SK-N-SH treated with all-trans-retinoic acid at 6 μM for 48 hours (cell line): Measurements from ENCODE around the gene SMCO4.
"Not testable (repeated sequence)": the region's sequence is repeated elsewhere in the genome, so short reads cannot be mapped to it uniquely, and the experiment has no call there.

ENCODE experiments used
- ATAC-seq: fragments of 200-7000 bp; cut with Tn5 transposase; 3 replicates; pipeline ENCODE4 v1.9.1; 2020; ENCODE audit warnings: mild to moderate bottlenecking, moderate library complexity
- ARNTL ChIP-seq: fragments of 450-650 bp; formaldehyde crosslinking; IDR thresholded peaks from 2 replicates; pipeline ENCODE4 v1.5.0; 2020; ENCODE audit warnings: low read depth, mild to moderate bottlenecking, moderate library complexity, borderline replicate concordance
- BACH2 ChIP-seq: fragments of 250-450 bp; sonication (Bioruptor Pico); IDR thresholded peaks from 2 replicates; pipeline ENCODE4 v1.9.0; 2021; ENCODE audit warnings: mild to moderate bottlenecking, borderline replicate concordance
- CSDC2 ChIP-seq: fragments of 250-450 bp; sonication (Bioruptor Pico); IDR thresholded peaks from 2 replicates; pipeline ENCODE4 v1.5.0; 2020; ENCODE audit warnings: mild to moderate bottlenecking, moderate library complexity
- ESRRG ChIP-seq: fragments of 250-450 bp; sonication (Bioruptor Pico); IDR thresholded peaks from 2 replicates; pipeline ENCODE4 v1.6.1; 2021; ENCODE audit warnings: mild to moderate bottlenecking
- GLIS3 ChIP-seq: fragments of 250-450 bp; sonication (Bioruptor Pico); IDR thresholded peaks from 2 replicates; pipeline ENCODE4 v1.5.0; 2020; ENCODE audit warnings: mild to moderate bottlenecking, moderate library complexity
- ISL1 ChIP-seq: fragments of 250-450 bp; sonication (Bioruptor Pico); IDR thresholded peaks from 2 replicates; pipeline ENCODE4 v2.1.2; 2022; ENCODE audit warnings: mild to moderate bottlenecking, moderate library complexity
- OSR1 ChIP-seq: fragments of 250-450 bp; sonication (Bioruptor Pico); IDR thresholded peaks from 2 replicates; pipeline ENCODE4 v1.8.0; 2022; ENCODE audit warnings: moderate library complexity, mild to moderate bottlenecking, inconsistent platforms
- PPARA ChIP-seq: fragments of 250-450 bp; sonication (Bioruptor Pico); IDR thresholded peaks from 2 replicates; pipeline ENCODE4 v1.5.0; 2020; ENCODE audit warnings: mild to moderate bottlenecking, borderline replicate concordance
- RARB ChIP-seq: fragments of 250-450 bp; sonication (Bioruptor Pico); IDR thresholded peaks from 2 replicates; pipeline ENCODE4 v1.8.0; 2021; ENCODE audit warnings: mild to moderate bottlenecking, moderate library complexity
- SNAI2 ChIP-seq: fragments of 250-450 bp; sonication (Bioruptor Pico); IDR thresholded peaks from 2 replicates; pipeline ENCODE4 v1.5.0; 2020; ENCODE audit warnings: mild to moderate bottlenecking, moderate library complexity
- TCF4 ChIP-seq: fragments of 250-450 bp; sonication (Bioruptor Pico); IDR thresholded peaks from 2 replicates; pipeline ENCODE4 v1.8.0; 2021; ENCODE audit warnings: mild to moderate bottlenecking, moderate library complexity, borderline replicate concordance
- ZC3H10 ChIP-seq: fragments of 250-450 bp; sonication (Bioruptor Pico); IDR thresholded peaks from 2 replicates; pipeline ENCODE4 v1.5.1; 2021; ENCODE audit warnings: mild to moderate bottlenecking, moderate library complexity
- ZFP3 ChIP-seq: fragments of 250-450 bp; sonication (Bioruptor Pico); IDR thresholded peaks from 2 replicates; pipeline ENCODE4 v1.5.0; 2020; ENCODE audit warnings: mild to moderate bottlenecking, moderate library complexity
- ZFP30 ChIP-seq: fragments of 450-650 bp; formaldehyde crosslinking; IDR thresholded peaks from 2 replicates; pipeline ENCODE4 v1.5.0; 2022; ENCODE audit warnings: mild to moderate bottlenecking, moderate library complexity
- ZNF565 ChIP-seq: fragments of 450-650 bp; formaldehyde crosslinking; conservative IDR thresholded peaks from 2 replicates; pipeline ENCODE4 v1.5.0; 2020; ENCODE audit warnings: low read depth, mild to moderate bottlenecking, moderate library complexity
- ZNF70 ChIP-seq: fragments of 450-650 bp; formaldehyde crosslinking; IDR thresholded peaks from 2 replicates; pipeline ENCODE4 v1.5.0; 2020; ENCODE audit warnings: mild to moderate bottlenecking, moderate library complexity
- ZNF8 ChIP-seq: fragments of 450-650 bp; formaldehyde crosslinking; IDR thresholded peaks from 2 replicates; pipeline ENCODE4 v1.5.0; 2020; ENCODE audit warnings: mild to moderate bottlenecking, moderate library complexity
- TF ChIP-seq, protein P1 (sequence below): fragments of 250-450 bp; sonication (Bioruptor Pico); IDR thresholded peaks from 2 replicates; pipeline ENCODE4 v1.5.1; 2020; ENCODE audit warnings: low read depth, mild to moderate bottlenecking, moderate library complexity
- TF ChIP-seq, protein P2 (sequence below): fragments of 250-450 bp; sonication (Bioruptor Pico); IDR thresholded peaks from 2 replicates; pipeline ENCODE4 v1.8.0; 2020; ENCODE audit warnings: mild to moderate bottlenecking, moderate library complexity, borderline replicate concordance
- TF ChIP-seq, protein P3 (sequence below): fragments of 250-450 bp; sonication (Bioruptor Pico); IDR thresholded peaks from 2 replicates; pipeline ENCODE4 v1.8.0; 2021; ENCODE audit warnings: low read depth, mild to moderate bottlenecking, moderate library complexity, borderline replicate concordance
- TF ChIP-seq, protein P4 (sequence below): fragments of 250-450 bp; sonication (Bioruptor Pico); IDR thresholded peaks from 2 replicates; pipeline ENCODE4 v1.5.0; 2020; ENCODE audit warnings: mild to moderate bottlenecking, moderate library complexity
- TF ChIP-seq, protein P5 (sequence below): fragments of 250-450 bp; sonication (Bioruptor Pico); IDR thresholded peaks from 2 replicates; pipeline ENCODE4 v1.5.1; 2021; ENCODE audit warnings: mild to moderate bottlenecking, moderate library complexity

Gene SMCO4

DNA sequence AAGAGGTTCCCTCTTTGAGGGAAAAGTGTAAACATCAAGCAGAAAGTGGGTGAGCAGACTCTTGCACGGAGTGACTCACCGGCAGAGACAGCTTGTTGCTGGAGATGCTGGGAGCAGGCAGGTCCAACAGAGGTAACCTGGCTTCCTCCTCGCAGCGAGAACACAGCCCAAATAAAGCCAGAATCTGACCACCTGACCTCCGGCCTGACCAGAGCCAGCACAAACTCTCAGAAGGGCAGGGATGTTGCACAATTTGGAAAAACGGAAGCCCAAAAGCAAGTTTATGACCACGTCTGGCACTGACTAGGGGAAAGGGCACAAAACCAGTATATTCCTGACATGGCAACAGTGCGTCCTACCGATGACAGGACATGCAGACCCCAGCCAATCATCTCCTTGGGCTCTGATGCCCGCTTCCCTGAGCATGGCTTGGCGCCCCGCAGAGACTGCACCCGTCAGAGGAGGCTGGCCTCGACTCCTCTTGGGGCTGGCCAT is 5.4 kb downstream of the SMCO4 start:
- TF ChIP-seq ZNF8 (CRISPR knock-in tag), result no peak
- no peak for TF ChIP-seq ZNF565 (CRISPR knock-in tag)
- no peak for TF ChIP-seq PPARA (CRISPR knock-in tag)
- TF ChIP-seq SNAI2 (CRISPR knock-in tag), result no peak
- TF ChIP-seq ZFP30 (CRISPR knock-in tag), result no peak
- TF ChIP-seq OSR1 (CRISPR knock-in tag), result no peak
- no peak for ATAC-seq

DNA sequence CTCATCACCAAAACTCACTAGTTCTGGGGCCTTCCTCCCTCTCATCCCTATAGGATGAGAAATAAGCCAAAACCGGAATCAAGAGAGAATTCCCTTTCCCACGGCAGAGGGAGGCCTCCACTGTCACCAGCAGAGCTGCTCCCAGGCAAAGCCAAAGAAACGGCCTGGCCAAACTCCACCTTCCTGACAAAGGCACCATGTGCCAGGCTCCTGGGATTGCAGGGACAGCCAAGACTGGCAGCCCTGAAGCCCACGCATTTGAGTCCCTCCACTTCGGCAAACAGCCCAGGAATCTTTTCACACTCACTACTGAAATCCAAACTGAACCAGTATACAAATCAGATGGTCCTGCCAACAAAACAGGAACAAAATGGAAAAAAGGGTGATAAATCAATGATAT is 6.1 kb downstream of the SMCO4 start:
- TF ChIP-seq GLIS3 (no peak), ARNTL (no peak), CSDC2 (CRISPR knock-in tag) (no peak), RARB (CRISPR knock-in tag) (no peak), ZFP30 (CRISPR knock-in tag) (no peak), TCF4 (CRISPR knock-in tag) (no peak), OSR1 (CRISPR knock-in tag) (no peak), PPARA (CRISPR knock-in tag) (no peak), ZFP3 (no peak), ZNF70 (no peak)
- TF ChIP-seq, protein P1, sequence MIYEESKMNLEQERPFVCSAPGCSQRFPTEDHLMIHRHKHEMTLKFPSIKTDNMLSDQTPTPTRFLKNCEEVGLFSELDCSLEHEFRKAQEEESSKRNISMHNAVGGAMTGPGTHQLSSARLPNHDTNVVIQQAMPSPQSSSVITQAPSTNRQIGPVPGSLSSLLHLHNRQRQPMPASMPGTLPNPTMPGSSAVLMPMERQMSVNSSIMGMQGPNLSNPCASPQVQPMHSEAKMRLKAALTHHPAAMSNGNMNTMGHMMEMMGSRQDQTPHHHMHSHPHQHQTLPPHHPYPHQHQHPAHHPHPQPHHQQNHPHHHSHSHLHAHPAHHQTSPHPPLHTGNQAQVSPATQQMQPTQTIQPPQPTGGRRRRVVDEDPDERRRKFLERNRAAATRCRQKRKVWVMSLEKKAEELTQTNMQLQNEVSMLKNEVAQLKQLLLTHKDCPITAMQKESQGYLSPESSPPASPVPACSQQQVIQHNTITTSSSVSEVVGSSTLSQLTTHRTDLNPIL (CRISPR knock-in tag), result no peak
- TF ChIP-seq, protein P2, sequence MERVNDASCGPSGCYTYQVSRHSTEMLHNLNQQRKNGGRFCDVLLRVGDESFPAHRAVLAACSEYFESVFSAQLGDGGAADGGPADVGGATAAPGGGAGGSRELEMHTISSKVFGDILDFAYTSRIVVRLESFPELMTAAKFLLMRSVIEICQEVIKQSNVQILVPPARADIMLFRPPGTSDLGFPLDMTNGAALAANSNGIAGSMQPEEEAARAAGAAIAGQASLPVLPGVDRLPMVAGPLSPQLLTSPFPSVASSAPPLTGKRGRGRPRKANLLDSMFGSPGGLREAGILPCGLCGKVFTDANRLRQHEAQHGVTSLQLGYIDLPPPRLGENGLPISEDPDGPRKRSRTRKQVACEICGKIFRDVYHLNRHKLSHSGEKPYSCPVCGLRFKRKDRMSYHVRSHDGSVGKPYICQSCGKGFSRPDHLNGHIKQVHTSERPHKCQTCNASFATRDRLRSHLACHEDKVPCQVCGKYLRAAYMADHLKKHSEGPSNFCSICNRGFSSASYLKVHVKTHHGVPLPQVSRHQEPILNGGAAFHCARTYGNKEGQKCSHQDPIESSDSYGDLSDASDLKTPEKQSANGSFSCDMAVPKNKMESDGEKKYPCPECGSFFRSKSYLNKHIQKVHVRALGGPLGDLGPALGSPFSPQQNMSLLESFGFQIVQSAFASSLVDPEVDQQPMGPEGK (CRISPR knock-in tag), result no peak
- TF ChIP-seq, protein P3, sequence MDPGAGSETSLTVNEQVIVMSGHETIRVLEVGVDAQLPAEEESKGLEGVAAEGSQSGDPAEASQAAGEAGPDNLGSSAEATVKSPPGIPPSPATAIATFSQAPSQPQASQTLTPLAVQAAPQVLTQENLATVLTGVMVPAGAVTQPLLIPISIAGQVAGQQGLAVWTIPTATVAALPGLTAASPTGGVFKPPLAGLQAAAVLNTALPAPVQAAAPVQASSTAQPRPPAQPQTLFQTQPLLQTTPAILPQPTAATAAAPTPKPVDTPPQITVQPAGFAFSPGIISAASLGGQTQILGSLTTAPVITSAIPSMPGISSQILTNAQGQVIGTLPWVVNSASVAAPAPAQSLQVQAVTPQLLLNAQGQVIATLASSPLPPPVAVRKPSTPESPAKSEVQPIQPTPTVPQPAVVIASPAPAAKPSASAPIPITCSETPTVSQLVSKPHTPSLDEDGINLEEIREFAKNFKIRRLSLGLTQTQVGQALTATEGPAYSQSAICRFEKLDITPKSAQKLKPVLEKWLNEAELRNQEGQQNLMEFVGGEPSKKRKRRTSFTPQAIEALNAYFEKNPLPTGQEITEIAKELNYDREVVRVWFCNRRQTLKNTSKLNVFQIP, result no peak
- no peak for ATAC-seq

DNA sequence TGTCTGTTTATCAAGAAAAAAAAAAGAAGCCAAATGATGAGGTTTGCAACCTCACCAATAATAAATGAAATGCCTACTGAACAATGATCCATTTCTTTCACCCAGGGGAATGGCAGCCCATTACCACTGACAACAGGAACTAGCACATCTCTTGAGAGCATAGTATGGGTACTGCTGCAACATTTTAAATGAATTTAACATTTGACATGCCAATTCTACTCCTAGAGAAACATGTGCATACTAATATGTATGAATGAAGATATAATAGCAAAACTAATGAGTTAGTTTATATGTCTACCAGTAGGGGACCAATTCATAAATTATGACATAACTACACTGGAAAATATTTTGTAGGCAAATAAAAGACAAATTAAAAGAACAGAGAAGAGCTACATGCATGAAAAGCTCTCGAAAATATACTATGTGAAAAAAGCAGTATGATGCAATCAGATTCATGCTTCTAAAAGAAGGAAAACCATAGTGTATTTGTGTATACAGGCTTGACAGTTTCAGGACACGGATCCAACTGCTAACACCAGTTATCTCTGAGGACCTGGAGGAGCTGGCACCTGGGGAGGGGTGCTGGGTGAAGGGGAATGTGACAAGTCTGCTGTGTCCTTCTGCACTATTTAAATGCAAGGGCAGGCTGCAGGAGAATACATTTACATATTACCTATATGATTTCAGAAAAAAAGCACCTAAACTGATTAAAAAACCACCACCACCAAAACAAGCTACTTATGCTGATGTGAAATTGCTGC is 6.9 kb downstream of the SMCO4 start:
- ATAC-seq, result no peak
- TF ChIP-seq ZNF70 (no peak), CSDC2 (CRISPR knock-in tag) (no peak), ISL1 (CRISPR knock-in tag) (no peak), ZC3H10 (no peak), ZFP3 (no peak), SNAI2 (CRISPR knock-in tag) (no peak), ARNTL (no peak), ZNF8 (CRISPR knock-in tag) (no peak), ESRRG (CRISPR knock-in tag) (no peak), TCF4 (CRISPR knock-in tag) (no peak), OSR1 (CRISPR knock-in tag) (no peak), RARB (CRISPR knock-in tag) (no peak), BACH2 (CRISPR knock-in tag) (no peak)
- TF ChIP-seq, protein P4, sequence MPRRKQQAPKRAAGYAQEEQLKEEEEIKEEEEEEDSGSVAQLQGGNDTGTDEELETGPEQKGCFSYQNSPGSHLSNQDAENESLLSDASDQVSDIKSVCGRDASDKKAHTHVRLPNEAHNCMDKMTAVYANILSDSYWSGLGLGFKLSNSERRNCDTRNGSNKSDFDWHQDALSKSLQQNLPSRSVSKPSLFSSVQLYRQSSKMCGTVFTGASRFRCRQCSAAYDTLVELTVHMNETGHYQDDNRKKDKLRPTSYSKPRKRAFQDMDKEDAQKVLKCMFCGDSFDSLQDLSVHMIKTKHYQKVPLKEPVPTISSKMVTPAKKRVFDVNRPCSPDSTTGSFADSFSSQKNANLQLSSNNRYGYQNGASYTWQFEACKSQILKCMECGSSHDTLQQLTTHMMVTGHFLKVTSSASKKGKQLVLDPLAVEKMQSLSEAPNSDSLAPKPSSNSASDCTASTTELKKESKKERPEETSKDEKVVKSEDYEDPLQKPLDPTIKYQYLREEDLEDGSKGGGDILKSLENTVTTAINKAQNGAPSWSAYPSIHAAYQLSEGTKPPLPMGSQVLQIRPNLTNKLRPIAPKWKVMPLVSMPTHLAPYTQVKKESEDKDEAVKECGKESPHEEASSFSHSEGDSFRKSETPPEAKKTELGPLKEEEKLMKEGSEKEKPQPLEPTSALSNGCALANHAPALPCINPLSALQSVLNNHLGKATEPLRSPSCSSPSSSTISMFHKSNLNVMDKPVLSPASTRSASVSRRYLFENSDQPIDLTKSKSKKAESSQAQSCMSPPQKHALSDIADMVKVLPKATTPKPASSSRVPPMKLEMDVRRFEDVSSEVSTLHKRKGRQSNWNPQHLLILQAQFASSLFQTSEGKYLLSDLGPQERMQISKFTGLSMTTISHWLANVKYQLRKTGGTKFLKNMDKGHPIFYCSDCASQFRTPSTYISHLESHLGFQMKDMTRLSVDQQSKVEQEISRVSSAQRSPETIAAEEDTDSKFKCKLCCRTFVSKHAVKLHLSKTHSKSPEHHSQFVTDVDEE (CRISPR knock-in tag), result no peak
- TF ChIP-seq, protein P3, result no peak
- TF ChIP-seq, protein P1 (CRISPR knock-in tag), result no peak
- TF ChIP-seq, protein P5, sequence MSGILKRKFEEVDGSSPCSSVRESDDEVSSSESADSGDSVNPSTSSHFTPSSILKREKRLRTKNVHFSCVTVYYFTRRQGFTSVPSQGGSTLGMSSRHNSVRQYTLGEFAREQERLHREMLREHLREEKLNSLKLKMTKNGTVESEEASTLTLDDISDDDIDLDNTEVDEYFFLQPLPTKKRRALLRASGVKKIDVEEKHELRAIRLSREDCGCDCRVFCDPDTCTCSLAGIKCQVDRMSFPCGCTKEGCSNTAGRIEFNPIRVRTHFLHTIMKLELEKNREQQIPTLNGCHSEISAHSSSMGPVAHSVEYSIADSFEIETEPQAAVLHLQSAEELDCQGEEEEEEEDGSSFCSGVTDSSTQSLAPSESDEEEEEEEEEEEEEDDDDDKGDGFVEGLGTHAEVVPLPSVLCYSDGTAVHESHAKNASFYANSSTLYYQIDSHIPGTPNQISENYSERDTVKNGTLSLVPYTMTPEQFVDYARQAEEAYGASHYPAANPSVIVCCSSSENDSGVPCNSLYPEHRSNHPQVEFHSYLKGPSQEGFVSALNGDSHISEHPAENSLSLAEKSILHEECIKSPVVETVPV, result no peak

DNA sequence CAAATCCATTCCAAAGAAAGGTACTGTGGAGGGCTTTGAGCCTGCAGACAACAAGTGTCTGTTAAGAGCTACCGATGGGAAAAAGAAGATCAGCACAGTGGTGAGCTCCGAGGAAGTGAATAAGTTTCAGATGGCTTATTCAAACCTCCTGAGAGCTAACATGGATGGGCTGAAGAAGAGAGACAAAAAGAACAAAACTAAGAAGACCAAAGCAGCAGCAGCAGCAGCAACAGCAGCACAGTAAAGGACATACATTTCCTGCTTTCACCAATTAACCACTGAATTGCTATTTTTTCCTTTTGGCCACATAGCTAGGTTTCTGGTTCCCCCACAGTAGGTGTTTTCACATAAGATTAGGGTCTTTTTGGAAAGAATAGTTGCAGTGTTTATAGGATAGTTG is 7.6 kb downstream of the SMCO4 start:
- not testable (repeated sequence) for ATAC-seq
